ENCODE measurements around the gene PSMC5. TPM values are rescaled to one million over a fixed set of nuclear protein-coding genes. Genes with fewer than 3 reads are reported as not detected.
"Not testable (repeated sequence)": the region's sequence is repeated elsewhere in the genome, so short reads cannot be mapped to it uniquely, and the experiment has no call there.

The PSMC5 gene
- polyA plus RNA-seq, 1 donor, result 106 TPM

GRCh38 chr17:63869491-63870291 is 42.5 kb downstream of the PSMC5 start:
- no CpG with 5 or more reads among the region's 9 CpGs for WGBS (ENCODE audit: insufficient coverage, low lambda C conversion rate)

GRCh38 chr17:63870292-63870665 is 43.0 kb downstream of the PSMC5 start:
- H3K27ac ChIP-seq (ENCODE audit: low read length); H3K9me3 ChIP-seq (ENCODE audit: control insufficient read depth, low read depth, low read length); DNase-seq; H3K36me3 ChIP-seq (ENCODE audit: control insufficient read depth, insufficient read depth, low read length); H3K27me3 ChIP-seq (ENCODE audit: control insufficient read depth, insufficient read depth, low read length); H3K4me1 ChIP-seq (ENCODE audit: control insufficient read depth, insufficient read depth, low read length); H3K4me3 ChIP-seq (ENCODE audit: low read length): not testable (repeated sequence)
- no CpG with 5 or more reads among the region's 4 CpGs for WGBS (ENCODE audit: insufficient coverage, low lambda C conversion rate)

More at GRCh38 chr17:63869491-63870291, 42.5 kb downstream of the PSMC5 start:
- not testable (repeated sequence) for H3K4me1 ChIP-seq (ENCODE audit: control insufficient read depth, insufficient read depth, low read length); DNase-seq; H3K27ac ChIP-seq (ENCODE audit: low read length); H3K4me3 ChIP-seq (ENCODE audit: low read length); H3K27me3 ChIP-seq (ENCODE audit: control insufficient read depth, insufficient read depth, low read length); H3K9me3 ChIP-seq (ENCODE audit: control insufficient read depth, low read depth, low read length); H3K36me3 ChIP-seq (ENCODE audit: control insufficient read depth, insufficient read depth, low read length)

GRCh38 chr17:63871646-63872365 is 44.6 kb downstream of the PSMC5 start:
- not testable (repeated sequence) for DNase-seq; H3K27ac ChIP-seq (ENCODE audit: low read length); H3K36me3 ChIP-seq (ENCODE audit: control insufficient read depth, insufficient read depth, low read length); H3K4me3 ChIP-seq (ENCODE audit: low read length); H3K27me3 ChIP-seq (ENCODE audit: control insufficient read depth, insufficient read depth, low read length); H3K4me1 ChIP-seq (ENCODE audit: control insufficient read depth, insufficient read depth, low read length); H3K9me3 ChIP-seq (ENCODE audit: control insufficient read depth, low read depth, low read length)
- WGBS (ENCODE audit: insufficient coverage, low lambda C conversion rate), result no CpG with 5 or more reads among the region's 15 CpGs

GRCh38 chr17:63873577-63873976 is 46.3 kb downstream of the PSMC5 start, which contains the start of gene CSH2:
TSS of gene CSH2 (minus strand) at chr17:63873677. CDS start at chr17:63873614, 63 bp downstream.
- DNase-seq; H3K36me3 ChIP-seq (ENCODE audit: control insufficient read depth, insufficient read depth, low read length); H3K27ac ChIP-seq (ENCODE audit: low read length); H3K9me3 ChIP-seq (ENCODE audit: control insufficient read depth, low read depth, low read length); H3K4me3 ChIP-seq (ENCODE audit: low read length); H3K27me3 ChIP-seq (ENCODE audit: control insufficient read depth, insufficient read depth, low read length); H3K4me1 ChIP-seq (ENCODE audit: control insufficient read depth, insufficient read depth, low read length): not testable (repeated sequence)
- no CpG with 5 or more reads among the region's 7 CpGs for WGBS (ENCODE audit: insufficient coverage, low lambda C conversion rate)

GRCh38 chr17:63874061-63874626 is 46.9 kb downstream of the PSMC5 start:
- not testable (repeated sequence) for H3K27ac ChIP-seq (ENCODE audit: low read length); H3K27me3 ChIP-seq (ENCODE audit: control insufficient read depth, insufficient read depth, low read length); H3K9me3 ChIP-seq (ENCODE audit: control insufficient read depth, low read depth, low read length); H3K4me1 ChIP-seq (ENCODE audit: control insufficient read depth, insufficient read depth, low read length); H3K36me3 ChIP-seq (ENCODE audit: control insufficient read depth, insufficient read depth, low read length); DNase-seq; H3K4me3 ChIP-seq (ENCODE audit: low read length)
- WGBS (ENCODE audit: insufficient coverage, low lambda C conversion rate), result no CpG with 5 or more reads among the region's 8 CpGs

- not testable (repeated sequence) for DNase-seq; H3K36me3 ChIP-seq (ENCODE audit: control insufficient read depth, insufficient read depth, low read length); H3K4me3 ChIP-seq (ENCODE audit: low read length); H3K27ac ChIP-seq (ENCODE audit: low read length); H3K27me3 ChIP-seq (ENCODE audit: control insufficient read depth, insufficient read depth, low read length); H3K4me1 ChIP-seq (ENCODE audit: control insufficient read depth, insufficient read depth, low read length); H3K9me3 ChIP-seq (ENCODE audit: control insufficient read depth, low read depth, low read length)
- no CpG with 5 or more reads among the region's 6 CpGs for WGBS (ENCODE audit: insufficient coverage, low lambda C conversion rate)
These were observed 47.5 kb downstream of the PSMC5 start for GRCh38 chr17:63874693-63875092.

GRCh38 chr17:63878413-63878812 is 51.2 kb downstream of the PSMC5 start:
- H3K9me3 ChIP-seq (ENCODE audit: control insufficient read depth, low read depth, low read length); H3K27me3 ChIP-seq (ENCODE audit: control insufficient read depth, insufficient read depth, low read length); H3K36me3 ChIP-seq (ENCODE audit: control insufficient read depth, insufficient read depth, low read length); H3K27ac ChIP-seq (ENCODE audit: low read length); DNase-seq; H3K4me3 ChIP-seq (ENCODE audit: low read length); H3K4me1 ChIP-seq (ENCODE audit: control insufficient read depth, insufficient read depth, low read length): not testable (repeated sequence)
- WGBS (ENCODE audit: insufficient coverage, low lambda C conversion rate), result no CpG with 5 or more reads among the region's 9 CpGs

GRCh38 chr17:63880706-63881105 is 53.5 kb downstream of the PSMC5 start:
- Histone ChIP-seq H3K27me3 (ENCODE audit: control insufficient read depth, insufficient read depth, low read length) (peaks cover 2% of the 10 kb centered on the region), H3K27ac (ENCODE audit: low read length) (no peak overlapping the region), H3K9me3 (ENCODE audit: control insufficient read depth, low read depth, low read length) (no peaks in the 10 kb centered on the region), H3K4me1 (ENCODE audit: control insufficient read depth, insufficient read depth, low read length) (no peaks in the 10 kb centered on the region), H3K36me3 (ENCODE audit: control insufficient read depth, insufficient read depth, low read length) (no peaks in the 10 kb centered on the region), H3K4me3 (ENCODE audit: low read length) (no peak overlapping the region)
- WGBS (ENCODE audit: insufficient coverage, low lambda C conversion rate), result no CpG with 5 or more reads among the region's 12 CpGs
- DNase-seq, result no peak

GRCh38 chr17:63881337-63881736 is 54.1 kb downstream of the PSMC5 start:
- not testable (repeated sequence) for H3K36me3 ChIP-seq (ENCODE audit: control insufficient read depth, insufficient read depth, low read length); H3K27me3 ChIP-seq (ENCODE audit: control insufficient read depth, insufficient read depth, low read length); H3K4me1 ChIP-seq (ENCODE audit: control insufficient read depth, insufficient read depth, low read length); DNase-seq; H3K4me3 ChIP-seq (ENCODE audit: low read length); H3K9me3 ChIP-seq (ENCODE audit: control insufficient read depth, low read depth, low read length); H3K27ac ChIP-seq (ENCODE audit: low read length)
- WGBS (ENCODE audit: insufficient coverage, low lambda C conversion rate), result no CpG with 5 or more reads among the region's 11 CpGs
